Left renal cortex interstitium (tissue), 4 donors: ENCODE data around the gene NDUFB6. TPM values are rescaled to one million over a fixed set of nuclear protein-coding genes. Genes with fewer than 3 reads are reported as not detected.
"Not testable (repeated sequence)": the region's sequence is repeated elsewhere in the genome, so short reads cannot be mapped to it uniquely, and the experiment has no call there.

Experiments
- DNase-seq, 4 donors: peaks; one replicate each; pipeline ENCODE4 v3.0.0-alpha.2; 2013; ENCODE audit warnings: low read depth in 4 of 4, low spot score in 2 of 4, missing footprints in 1 of 4
- polyA plus RNA-seq, 4 donors: library from polyadenylated mRNA; unstranded; fragments of 120-200 nt; gene quantifications; one replicate each; pipeline ENCODE4 v1.2.1, GENCODE V29; 2013; ENCODE audit not compliant: insufficient read length in 4 of 4

Gene NDUFB6
- polyA plus RNA-seq, 4 donors, result 68.8 to 106 (median 73.4) TPM

DNA sequence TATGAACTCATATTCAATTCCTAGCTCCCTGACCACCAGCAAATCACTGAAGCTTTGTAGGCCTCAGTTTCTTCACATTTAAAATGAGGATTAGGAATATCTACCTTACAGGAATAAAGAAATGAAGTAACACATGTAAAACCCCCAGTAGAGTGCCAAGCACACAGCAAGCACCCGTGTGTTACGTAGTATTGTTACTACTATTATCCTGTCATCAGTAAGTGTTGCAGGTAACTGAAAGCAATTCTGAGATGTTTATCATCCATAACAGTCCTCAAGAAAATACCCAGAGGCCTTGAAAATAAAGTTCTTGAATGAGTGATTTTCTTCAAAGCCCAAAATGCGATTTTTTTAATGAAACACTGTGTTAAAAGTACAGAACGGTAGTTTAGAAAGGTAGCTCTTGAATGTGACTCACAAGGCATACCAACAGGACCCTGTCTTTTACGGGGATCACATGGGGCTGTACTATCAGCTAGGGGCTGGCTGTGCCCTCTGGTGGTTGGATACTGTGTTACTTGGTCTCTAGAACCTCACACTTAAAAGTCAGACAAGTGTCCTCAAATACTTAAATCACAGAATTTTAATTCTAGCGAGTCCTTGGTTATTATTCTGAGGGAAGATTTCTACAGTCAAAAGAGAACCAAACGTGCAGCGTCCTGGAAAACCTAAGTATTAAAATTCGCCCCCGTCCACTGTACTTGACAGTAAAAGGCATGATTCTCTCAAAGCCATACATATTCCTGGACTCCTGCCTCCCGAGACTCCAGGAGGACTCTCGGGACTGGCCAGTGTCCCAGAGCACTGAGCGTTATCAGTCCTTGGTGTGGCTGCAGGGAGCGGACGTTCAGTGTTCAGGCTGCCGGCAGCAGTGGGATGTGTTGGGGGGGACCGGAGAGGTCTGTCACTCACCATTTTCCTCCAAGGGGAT is 725 bp downstream of the NDUFB6 start:
- peak in 2 of 4 donors; percentile 48 to 64 for DNase-seq

- no peak for DNase-seq
Observed at GRCh38 chr9:32570262-32570661, 2.7 kb downstream of the NDUFB6 start.

DNA sequence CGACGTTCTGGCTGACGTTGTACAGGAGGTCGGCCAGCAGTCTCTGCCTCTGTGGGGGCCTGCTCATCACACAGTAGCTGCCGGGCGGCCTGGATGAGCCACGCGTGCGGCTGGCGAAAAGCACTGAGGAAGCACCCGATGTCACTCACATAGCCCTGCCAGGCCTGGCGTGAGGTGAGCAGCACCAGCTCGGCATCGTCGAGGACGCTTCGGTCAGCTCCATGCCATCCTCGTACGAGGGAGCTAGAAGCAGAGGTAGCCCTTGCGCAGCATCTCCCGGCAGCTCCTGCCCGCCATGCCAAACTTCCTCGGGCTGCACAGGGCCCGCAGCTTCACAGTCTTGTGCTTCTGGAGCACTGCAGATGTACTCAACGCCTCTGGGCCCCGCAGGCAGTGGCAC is 6.2 kb downstream of the NDUFB6 start:
- DNase-seq, result no peak

- DNase-seq, result no peak
Observed at GRCh38 chr9:32565967-32566366, 7.0 kb downstream of the NDUFB6 start.

- DNase-seq, result no peak
Observed at GRCh38 chr9:32558408-32558934, 14.5 kb downstream of the NDUFB6 start.

DNA sequence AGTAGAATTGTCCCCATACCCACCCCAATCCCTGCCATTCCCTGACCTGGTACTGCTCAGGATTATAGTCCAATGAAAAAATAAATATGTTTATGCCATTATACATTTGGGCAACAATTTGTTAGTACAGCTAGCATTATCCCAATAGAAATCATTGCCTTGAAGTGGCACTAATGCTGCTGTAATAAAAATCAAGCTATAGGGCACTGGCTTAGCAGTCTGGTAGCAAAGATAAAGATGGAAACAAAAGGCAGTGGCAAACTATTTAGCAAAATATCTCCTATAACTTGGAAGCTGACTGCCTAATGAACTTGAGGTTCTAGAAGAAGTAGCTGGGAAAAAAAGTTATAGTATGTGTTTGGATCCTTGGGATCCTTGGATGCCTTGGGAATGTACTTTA is 18.4 kb downstream of the NDUFB6 start:
- DNase-seq, result no peak

DNA sequence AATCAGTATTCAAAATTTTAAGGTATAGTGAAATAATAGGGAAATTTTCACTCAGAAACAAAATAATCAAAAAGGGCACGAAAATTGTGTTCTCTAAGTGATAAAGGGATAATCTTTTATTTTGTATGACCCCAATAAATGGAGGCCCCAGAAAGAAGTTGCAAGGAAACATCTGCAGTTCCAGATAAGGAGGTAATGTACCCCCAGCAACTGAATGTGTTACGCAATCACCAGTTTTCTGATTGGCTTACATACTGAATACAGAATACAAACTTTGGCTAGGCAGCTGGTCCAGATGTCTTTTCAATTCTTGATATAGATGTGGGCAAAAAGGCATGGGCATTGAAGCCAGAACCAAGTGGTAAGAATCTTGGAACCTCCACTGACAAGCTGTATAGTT is 18.9 kb downstream of the NDUFB6 start:
- no peak for DNase-seq

GRCh38 chr9:32552172-32552872 is 20.6 kb downstream of the NDUFB6 start, which contains the start of the genes SMIM27 and TOPORS:
Gene SMIM27, plus strand, starts transcription at chr9:32552327. Its CDS starts 108 bp downstream, at chr9:32552435.
Gene TOPORS, minus strand, starts transcription at chr9:32552586. Its CDS starts 150 bp downstream, at chr9:32552436.
- peak; percentile 86 to 94 (median 89) for DNase-seq

DNA sequence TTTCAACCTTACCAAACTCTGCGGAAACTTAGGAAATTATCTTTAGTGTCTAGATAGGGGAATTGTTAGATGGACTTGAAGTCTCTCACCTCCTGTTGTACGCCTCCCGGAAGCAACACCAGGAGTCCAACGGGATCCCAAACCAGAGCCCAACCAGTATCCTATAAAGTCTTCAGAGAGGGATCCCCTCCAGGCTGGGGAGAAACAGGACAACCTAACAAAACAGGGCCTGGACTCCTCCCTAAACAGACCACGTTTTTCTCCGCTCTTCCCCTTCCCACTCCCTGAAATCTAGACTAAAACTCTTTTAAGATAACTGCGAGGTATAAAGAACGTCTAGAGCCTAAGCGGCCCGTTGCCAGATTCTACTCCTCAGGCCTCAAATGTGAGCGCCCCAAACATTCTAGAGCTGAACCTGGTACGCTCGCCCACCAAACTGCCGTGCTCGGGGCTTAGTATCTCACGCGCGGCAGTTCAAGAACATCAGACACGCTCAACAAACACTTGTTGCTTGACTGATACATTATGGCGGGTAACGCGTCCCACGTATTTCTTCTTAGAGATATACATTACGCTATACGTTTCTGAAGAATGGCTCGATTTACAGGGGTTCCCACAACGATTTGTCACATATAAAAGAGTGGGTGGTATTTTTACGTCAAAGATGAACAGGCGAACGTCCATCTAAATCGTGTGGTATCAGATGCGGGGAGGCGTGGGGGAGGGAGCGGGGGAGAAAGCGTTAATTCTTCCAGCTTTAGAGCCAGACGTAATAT is 21.5 kb downstream of the NDUFB6 start:
- DNase-seq, result peak; percentile 21 to 77 (median 48)

- DNase-seq, result peak; percentile 86 to 93 (median 92)
Observed at GRCh38 chr9:32550562-32551275, 22.2 kb downstream of the NDUFB6 start.

DNA sequence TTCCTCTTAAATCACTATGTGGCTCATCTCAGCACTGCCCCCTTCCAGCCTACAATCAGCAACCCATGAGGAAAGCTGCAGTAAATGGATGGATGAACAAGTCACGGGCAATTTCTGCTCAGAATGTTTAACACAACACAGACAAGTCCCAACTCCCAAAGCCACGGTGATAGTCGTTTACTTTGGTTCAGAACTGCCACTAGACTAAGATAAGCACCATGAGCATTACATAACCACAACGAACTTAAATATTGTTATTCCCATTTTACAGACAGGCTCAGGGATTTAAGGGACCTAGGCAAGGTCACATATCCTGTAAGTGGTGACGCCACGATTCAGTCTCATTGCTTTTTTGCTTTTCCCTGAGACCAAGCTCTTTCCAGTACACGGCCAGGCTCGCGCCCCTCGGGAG is 22.8 kb downstream of the NDUFB6 start:
- DNase-seq, result peak in 3 of 4 donors; percentile 20 to 59 (median 21)

- DNase-seq, result not testable (repeated sequence)
Observed at GRCh38 chr9:32548213-32548612, 24.7 kb downstream of the NDUFB6 start.

DNA sequence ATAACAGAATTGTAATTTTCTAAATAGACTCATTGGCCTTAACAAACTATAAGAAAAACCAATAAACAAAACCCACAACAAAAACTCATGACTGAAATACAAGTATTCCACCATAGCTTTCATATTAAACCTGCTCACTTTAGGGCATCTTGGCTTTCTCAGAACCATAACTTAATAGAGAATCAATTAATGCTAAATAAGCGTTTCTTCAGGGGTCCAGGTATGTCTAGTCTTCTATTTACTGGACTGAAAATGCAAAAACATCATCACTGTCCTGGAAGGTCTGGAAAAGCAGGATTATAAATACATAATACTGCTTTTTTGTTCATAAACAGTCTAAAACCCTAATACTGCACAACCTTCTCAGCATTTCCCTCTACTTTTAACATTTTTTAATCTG is 27.1 kb downstream of the NDUFB6 start:
- DNase-seq, result no peak

DNA sequence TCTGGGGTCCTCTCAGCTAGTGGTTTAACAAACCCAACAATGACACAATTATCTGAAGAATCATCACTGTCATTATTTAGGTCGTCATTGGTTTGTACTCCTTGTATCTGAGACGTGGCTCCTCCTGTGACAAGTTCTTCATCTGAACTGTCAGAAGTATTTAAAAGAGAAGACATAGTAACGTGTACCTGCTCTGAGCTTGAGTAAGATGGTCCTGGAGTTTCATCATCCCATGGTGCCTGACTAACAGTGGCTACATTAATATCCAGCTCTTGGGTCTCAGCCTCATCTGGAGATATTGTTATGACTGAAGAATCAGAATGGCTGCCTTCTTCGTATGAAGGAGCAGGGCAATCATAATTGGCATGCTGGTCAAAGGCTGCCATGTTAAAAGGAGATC is 29.9 kb downstream of the NDUFB6 start:
- DNase-seq, result no peak

- DNase-seq, result no peak
Observed at GRCh38 chr9:32533816-32534215, 39.1 kb downstream of the NDUFB6 start.

GRCh38 chr9:32533336-32533735 is 39.6 kb downstream of the NDUFB6 start:
- DNase-seq, result no peak

DNA sequence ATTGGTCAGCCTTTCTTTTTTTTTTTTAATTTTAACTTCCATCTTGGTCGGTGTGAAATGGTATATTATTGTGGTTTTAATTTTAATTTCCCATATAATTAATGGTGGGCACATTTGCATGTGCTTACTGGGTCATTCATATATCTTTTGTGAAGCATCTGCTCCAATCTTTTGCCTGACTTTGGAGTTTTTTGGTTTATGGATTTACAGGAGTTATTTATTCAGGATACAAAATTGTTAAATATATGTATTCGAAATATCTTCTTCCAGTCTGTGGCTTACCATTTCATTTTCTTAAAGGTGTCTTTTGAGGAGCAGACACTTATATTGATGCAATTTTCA is 46.3 kb downstream of the NDUFB6 start:
- DNase-seq, result peak in 1 of 4 donors; percentile 27

GRCh38 chr9:32526041-32526706 is 46.8 kb downstream of the NDUFB6 start, which contains the start of gene RIGI:
Gene RIGI, minus strand, starts transcription at chr9:32526196. Its CDS starts 30 bp downstream, at chr9:32526166.
- peak; percentile 75 to 92 (median 84) for DNase-seq

GRCh38 chr9:32525709-32526030 is 47.3 kb downstream of the NDUFB6 start:
- peak in 3 of 4 donors; percentile 22 to 50 (median 23) for DNase-seq
